ENCODE measurements around the gene ATAD3B. TPM values are rescaled to one million over a fixed set of nuclear protein-coding genes. Genes with fewer than 3 reads are reported as not detected.

Gene ATAD3B
- total RNA-seq, 4 donors from 2014 or later, result 11.0 to 91.6 (median 16.5) TPM

GRCh38 chr1:1430114-1430982 lies 41.2 kb upstream of the ATAD3B start:
- DNase-seq (ENCODE audit: low spot score) (no peak), ATAC-seq (ENCODE audit: low FRiP score) (no peak)
- TF ChIP-seq CTCF (IDR thresholded peaks at IDR 0.05), result no peak

DNA sequence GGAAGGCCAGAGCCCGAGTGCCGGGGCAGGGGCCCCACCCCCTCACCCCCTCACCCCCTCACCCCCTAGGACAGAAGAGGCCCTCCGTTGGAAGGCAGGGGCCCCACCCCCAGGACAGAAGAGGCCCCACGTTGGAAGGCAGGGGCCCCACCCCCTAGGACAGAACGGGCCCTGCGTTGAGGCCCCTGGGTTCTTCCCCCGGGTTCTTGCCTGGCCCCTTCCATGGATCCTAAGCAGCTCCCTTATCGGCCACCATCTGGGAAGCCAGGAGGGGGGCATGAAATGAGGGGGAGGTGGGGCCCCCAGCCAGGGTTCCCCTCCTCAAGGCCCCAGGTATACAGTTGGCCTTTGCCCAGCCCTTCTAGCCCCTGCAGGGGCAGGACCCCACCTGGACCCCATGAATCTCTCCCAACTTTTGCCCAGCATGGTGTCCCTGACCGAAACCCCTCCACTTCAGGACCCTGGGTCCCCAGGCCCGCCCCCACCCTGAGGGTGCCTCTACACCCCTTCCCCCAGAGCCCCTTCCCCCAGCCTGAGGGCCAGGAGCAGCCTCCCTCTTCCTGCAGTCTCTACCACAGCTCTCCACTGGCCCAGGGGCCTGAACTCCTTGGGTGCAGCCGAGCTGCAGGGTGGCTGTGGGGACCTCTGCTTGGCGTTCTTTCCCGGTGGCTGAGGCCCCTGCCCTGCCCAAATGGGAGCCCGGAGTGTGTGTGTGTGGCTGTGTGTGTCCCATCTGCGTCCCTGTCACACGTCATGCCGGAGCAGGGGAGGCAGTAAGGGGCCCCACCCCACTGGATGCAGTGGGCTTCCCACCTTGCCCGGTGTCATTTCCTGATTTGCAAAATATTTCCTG lies 40.3 kb upstream of the ATAD3B start:
- DNase-seq (ENCODE audit: low spot score) (no peak), ATAC-seq (ENCODE audit: low FRiP score) (no peak)
- TF ChIP-seq CTCF (IDR thresholded peaks at IDR 0.05), result no peak

GRCh38 chr1:1431845-1432273 lies 39.7 kb upstream of the ATAD3B start:
- ATAC-seq (ENCODE audit: low FRiP score) (no peak), DNase-seq (ENCODE audit: low spot score) (no peak)
- TF ChIP-seq CTCF (IDR thresholded peaks at IDR 0.05), result no peak

DNA sequence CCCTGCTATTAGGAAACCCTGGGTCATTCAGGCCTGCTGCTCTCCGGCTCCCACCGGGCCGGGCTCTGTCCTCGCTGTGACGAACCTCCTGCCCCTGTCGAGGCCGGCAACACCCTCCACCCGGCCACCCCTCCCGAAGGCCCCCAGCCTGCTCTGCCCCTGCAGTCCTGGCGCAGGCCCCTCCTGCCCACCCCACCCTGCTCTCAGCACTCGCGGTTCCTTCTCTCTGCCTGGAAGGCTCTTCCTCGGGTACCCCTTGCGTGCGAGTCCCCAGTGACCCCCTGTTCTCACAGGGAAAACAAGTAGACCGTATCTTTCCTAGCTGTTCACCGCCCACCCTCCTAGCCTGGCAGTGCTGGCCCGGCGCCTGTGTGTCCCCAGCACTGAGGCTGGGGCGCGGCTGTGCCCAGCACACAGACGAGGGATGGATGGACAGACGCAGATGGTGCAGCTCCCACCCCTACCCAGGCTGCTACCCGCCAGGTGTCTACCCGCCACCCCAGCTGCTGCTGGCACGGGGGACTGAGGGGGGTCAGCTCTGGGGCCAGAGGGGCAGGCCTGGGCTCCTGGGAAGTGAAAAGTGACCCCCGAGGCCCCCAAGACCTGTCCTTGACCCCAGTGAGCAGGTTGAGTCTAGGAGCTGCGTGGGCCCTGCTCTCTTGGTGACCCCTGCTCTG lies 39.2 kb upstream of the ATAD3B start:
- ATAC-seq (ENCODE audit: low FRiP score), result no peak

DNA sequence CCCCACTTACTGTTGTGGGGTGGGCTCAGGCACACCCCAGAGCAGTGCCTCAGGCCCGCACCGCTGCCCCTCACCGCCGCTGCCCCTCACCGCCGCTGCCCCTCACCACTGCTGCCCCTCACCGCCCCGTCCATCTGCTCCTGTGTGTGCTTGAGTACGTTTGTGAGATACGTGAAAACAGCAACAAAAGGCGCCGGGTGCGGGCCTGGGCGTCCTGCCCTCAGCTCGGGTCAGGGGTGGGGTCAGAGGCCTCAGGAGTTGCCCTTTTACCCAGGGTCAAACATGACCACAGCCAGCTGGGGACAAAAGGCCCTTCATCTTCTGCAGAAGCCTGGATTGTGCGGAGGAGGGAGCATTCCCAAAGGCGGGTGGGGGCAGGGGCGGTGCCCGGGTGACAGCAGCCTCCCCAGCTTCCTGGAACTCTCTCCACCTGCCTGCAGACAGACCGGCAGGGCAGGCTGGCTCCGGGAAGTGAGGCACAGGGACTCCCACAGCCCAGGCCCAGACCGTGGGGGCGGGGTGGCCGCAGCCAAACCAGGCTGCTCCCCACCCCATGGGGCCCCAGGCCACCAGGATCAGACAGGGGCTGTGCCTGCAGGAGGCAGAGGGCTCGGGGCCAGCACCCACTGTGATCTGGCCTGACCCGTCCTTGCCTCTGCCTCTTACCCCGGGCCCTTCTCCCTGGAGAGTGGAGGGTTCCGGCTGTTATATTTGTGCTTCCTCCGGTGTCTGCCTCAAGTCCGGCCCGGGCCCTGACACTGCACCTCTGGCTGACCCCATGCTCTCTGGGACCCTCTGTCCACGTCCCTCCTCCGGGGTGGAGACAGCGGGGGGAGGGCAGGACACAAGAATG lies 38.4 kb upstream of the ATAD3B start:
- ATAC-seq (ENCODE audit: low FRiP score) (peak; percentile 35), DNase-seq (ENCODE audit: low spot score) (no peak)
- no peak for TF ChIP-seq CTCF (IDR thresholded peaks at IDR 0.05)

More for the DNA sequence above, 39.2 kb upstream of the ATAD3B start:
- no peak for TF ChIP-seq CTCF (IDR thresholded peaks at IDR 0.05)
- DNase-seq (ENCODE audit: low spot score), result no peak

- no peak for TF ChIP-seq CTCF (IDR thresholded peaks at IDR 0.05)
- DNase-seq (ENCODE audit: low spot score) (no peak), ATAC-seq (ENCODE audit: low FRiP score) (peak; percentile 10)
These were observed 37.8 kb upstream of the ATAD3B start for GRCh38 chr1:1433804-1434130.
